Body of pancreas (tissue), 4 donors: ENCODE results near the gene CADM4.

Experiments
- CTCF ChIP-seq, 7 experiments: fragments of 450-650 bp in 4 of 7; fragments of 200-600 bp in 3 of 7; sonication (generic) in 3 of 7; IDR thresholded peaks; one replicate each; pipeline ENCODE4 v1.5.1; 2016 to 2019; ENCODE audit warnings: antibody characterized with exemption in 7 of 7
- POLR2A ChIP-seq, 3 donors: fragments of 450-650 bp; IDR thresholded peaks; one replicate each; pipeline ENCODE4 v1.6.1; 2016; ENCODE audit warnings: antibody characterized with exemption in 3 of 3, mild to moderate bottlenecking in 2 of 3

GRCh38 chr19:43610493-43610892, 29.2 kb downstream of the CADM4 start:
- TF ChIP-seq CTCF (IDR thresholded peaks at IDR 0.05) = no peak
- no peak for TF ChIP-seq POLR2A (IDR thresholded peaks at IDR 0.05)
